ENCODE results near the gene GRID1.

GRCh38 chr10:86354761-86355540 lies 11.6 kb downstream of the GRID1 start:
- TF ChIP-seq EZH2 (IDR thresholded peaks at IDR 0.05; ENCODE audit: insufficient read depth, poor library complexity, severe bottlenecking) (no peak), EZH2phosphoT487 (IDR thresholded peaks at IDR 0.05; ENCODE audit: insufficient read depth, low read depth) (no peak)
